ENCODE data around the gene COL25A1.

DNA sequence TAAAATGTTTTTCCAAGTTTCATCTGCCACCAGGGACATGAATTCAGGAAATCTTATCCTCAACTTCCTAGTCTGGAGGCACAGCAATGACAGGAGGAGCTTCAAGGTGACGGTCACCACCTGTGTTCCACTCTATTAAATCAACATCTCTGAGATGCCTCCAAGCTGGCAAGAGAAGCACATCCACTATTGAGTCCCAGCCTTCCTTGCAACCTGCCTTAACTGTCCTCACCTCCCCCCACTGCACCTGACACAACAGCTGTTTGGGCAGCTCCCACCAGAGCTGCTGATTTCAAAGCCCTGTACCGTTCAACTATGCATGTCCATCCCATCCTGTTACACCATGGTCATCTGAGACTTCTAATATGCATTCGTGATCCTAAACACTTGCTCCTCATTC, 123.4 kb downstream of the COL25A1 start:
- TF ChIP-seq MAX (IDR thresholded peaks at IDR 0.05): no peak
- TF ChIP-seq, protein P1, sequence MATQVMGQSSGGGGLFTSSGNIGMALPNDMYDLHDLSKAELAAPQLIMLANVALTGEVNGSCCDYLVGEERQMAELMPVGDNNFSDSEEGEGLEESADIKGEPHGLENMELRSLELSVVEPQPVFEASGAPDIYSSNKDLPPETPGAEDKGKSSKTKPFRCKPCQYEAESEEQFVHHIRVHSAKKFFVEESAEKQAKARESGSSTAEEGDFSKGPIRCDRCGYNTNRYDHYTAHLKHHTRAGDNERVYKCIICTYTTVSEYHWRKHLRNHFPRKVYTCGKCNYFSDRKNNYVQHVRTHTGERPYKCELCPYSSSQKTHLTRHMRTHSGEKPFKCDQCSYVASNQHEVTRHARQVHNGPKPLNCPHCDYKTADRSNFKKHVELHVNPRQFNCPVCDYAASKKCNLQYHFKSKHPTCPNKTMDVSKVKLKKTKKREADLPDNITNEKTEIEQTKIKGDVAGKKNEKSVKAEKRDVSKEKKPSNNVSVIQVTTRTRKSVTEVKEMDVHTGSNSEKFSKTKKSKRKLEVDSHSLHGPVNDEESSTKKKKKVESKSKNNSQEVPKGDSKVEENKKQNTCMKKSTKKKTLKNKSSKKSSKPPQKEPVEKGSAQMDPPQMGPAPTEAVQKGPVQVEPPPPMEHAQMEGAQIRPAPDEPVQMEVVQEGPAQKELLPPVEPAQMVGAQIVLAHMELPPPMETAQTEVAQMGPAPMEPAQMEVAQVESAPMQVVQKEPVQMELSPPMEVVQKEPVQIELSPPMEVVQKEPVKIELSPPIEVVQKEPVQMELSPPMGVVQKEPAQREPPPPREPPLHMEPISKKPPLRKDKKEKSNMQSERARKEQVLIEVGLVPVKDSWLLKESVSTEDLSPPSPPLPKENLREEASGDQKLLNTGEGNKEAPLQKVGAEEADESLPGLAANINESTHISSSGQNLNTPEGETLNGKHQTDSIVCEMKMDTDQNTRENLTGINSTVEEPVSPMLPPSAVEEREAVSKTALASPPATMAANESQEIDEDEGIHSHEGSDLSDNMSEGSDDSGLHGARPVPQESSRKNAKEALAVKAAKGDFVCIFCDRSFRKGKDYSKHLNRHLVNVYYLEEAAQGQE (IDR thresholded peaks at IDR 0.05): no peak
